WTC11 (cell line): ENCODE results near the gene IRS2.

ENCODE experiments used
- CTCF ChIP-seq: fragments of 200-600 bp; IDR thresholded peaks from 2 replicates; pipeline ENCODE4 v1.8.0; 2022; ENCODE audit warnings: antibody characterized with exemption
- SMAD4 ChIP-seq: sonication (generic); formaldehyde crosslinking; IDR thresholded peaks from 2 replicates; pipeline ENCODE4 v1.8.0; 2022; ENCODE audit warnings: mild to moderate bottlenecking, missing genetic modification reagents

GRCh38 chr13:109764045-109764444 is 22.3 kb downstream of the IRS2 start:
- TF ChIP-seq SMAD4 (no peak), CTCF (no peak)
